ENCODE data around the gene MBTPS1.
A peak's percentile ranks its signal among the peaks of the same experiment; 100 is the strongest.

The MBTPS1 gene

DNA sequence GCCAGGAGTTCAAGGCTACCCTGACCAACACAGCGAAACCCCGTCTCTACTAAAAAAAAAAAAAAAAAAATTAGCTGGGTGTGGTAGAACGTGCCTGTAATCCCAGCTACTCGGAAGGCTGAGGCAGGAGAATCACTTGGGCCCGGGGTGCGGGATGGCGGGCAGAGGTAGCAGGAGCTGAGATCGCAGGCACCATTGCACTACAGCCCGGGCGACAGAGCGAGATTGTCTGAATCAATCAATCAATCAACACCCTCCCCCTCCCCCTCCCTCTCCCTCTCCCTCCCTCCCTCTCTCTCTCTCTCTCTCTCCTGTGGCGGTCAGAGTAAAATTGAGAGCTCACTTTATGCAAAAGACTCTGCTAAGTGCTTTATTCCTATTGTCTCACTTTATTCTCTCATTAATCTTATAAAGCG, 27.1 kb upstream of the MBTPS1 start:
- TF ChIP-seq, protein P1, sequence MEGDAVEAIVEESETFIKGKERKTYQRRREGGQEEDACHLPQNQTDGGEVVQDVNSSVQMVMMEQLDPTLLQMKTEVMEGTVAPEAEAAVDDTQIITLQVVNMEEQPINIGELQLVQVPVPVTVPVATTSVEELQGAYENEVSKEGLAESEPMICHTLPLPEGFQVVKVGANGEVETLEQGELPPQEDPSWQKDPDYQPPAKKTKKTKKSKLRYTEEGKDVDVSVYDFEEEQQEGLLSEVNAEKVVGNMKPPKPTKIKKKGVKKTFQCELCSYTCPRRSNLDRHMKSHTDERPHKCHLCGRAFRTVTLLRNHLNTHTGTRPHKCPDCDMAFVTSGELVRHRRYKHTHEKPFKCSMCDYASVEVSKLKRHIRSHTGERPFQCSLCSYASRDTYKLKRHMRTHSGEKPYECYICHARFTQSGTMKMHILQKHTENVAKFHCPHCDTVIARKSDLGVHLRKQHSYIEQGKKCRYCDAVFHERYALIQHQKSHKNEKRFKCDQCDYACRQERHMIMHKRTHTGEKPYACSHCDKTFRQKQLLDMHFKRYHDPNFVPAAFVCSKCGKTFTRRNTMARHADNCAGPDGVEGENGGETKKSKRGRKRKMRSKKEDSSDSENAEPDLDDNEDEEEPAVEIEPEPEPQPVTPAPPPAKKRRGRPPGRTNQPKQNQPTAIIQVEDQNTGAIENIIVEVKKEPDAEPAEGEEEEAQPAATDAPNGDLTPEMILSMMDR (IDR thresholded peaks at IDR 0.05; ENCODE audit: borderline replicate concordance, insufficient read depth, low read depth, low read length), result no peak
- H3K4me3 ChIP-seq (ENCODE audit: low read depth, low read length), result peak overlapping the region; percentile 79

DNA sequence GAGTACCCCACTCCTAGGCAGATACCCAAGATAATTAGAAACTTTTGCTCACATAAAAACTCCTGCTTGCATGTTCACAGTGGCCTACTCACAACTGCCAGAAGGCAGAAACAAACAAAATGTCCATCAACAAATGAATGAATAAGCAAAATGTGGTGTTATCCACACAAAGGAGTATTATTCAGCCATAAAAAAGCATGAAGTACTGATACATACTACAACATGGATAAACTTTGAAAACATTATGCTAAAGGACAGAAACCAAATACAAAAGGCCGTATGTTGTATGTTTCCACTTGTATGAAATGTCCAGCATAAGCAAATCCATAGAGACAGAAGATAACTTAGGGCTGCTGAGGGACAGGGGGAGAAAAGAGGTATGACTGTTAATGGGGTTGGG, 26.3 kb upstream of the MBTPS1 start:
- TF ChIP-seq, protein P1 (IDR thresholded peaks at IDR 0.05; ENCODE audit: borderline replicate concordance, insufficient read depth, low read depth, low read length), result no peak
- no peak overlapping the region for H3K4me3 ChIP-seq (ENCODE audit: low read depth, low read length)

DNA sequence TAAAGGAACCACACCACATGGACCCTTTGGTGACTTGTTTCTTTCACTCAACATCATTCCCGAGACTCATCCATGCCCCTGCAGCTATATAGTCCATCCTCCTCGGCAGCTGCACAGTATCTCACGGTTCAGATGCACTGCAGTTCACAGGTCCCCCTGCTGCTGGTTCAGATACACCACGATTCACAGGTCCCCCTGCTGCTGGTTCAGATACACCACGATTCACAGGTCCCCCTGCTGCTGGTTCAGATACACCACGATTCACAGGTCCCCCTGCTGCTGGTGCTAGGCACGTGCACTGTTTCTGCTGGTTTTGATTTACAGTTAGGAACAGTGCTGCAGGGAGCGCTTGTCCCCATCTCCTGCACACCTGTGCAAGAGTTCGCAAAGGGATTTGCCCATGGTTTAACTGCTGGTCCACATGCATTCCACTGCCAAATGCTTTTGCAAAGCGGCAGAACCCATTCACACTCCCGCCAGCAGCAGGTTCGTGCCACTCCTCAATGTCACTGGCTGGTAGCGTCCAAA, 24.5 kb upstream of the MBTPS1 start:
- no peak overlapping the region for H3K4me3 ChIP-seq (ENCODE audit: low read depth, low read length)
- TF ChIP-seq, protein P1 (IDR thresholded peaks at IDR 0.05; ENCODE audit: borderline replicate concordance, insufficient read depth, low read depth, low read length), result peak; percentile 45; the same call in 1 of the 2 replicates

DNA sequence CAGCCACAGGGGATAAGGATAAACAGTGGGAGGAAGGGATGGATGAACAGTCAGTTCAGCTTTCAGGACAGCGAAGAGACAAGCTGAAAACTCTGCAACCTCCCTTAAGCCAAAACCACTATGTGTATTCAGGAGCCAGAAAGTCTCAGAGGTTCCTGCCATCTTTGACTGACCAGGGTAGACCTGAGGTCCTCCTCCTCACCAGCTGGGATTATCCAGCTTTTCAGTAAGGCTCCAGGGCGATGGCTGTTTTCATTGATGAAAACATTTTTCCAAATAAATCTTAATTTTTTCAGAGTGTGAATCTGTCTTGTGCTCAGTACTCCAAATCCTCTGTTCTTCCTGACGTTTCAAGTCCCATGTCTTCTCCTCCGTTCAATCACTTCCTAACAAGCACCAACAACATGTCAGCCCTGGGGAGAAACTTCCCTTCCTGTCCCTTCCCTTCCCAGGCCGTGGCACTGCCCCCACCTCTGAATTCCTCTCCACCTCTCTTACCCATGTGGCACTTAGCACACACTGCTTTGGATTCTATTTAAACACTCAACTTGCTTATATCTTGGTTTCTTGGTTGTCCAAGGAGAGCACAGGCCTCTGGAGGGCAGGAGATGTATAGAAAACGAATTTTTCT, 23.0 kb upstream of the MBTPS1 start:
- TF ChIP-seq, protein P1 (IDR thresholded peaks at IDR 0.05; ENCODE audit: borderline replicate concordance, insufficient read depth, low read depth, low read length), result no peak
- H3K4me3 ChIP-seq (ENCODE audit: low read depth, low read length), result no peak overlapping the region

DNA sequence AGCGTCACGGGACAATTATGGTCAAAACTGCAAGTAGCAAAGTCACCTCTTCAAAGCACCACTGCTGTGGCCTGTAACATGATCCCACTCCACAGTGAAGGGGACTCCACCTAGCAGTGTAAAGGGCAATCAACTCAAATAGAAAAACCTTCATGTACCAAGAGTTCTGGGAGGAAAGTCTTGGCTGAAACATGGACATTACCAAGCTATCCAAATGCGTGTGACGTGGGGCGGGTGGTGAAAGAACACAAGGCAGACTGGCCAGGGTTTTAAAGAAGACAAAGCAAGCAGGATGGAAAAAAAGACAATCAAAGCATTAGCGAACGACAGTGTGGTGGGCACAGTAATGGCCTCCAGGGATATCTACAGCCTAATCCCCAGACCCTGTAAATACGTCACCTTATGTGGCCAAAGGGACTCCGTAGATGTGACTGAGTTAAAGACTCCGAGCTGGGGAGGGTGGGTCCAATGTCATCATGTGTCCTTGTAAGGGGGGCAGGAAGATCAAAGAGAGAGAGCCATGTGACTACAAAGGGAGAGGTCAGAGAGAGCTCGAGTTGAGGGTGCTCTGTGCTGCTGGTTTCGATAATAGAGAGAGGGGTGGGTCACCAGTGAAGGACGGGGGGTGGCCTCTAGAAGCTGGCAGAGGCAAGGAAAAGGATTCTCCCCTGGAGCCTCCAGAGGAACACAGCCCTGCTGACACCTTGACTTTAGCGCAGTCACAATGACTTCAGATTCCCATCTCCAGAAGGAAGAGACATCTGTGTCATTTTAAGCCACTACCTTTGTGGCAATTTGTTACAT, 22.3 kb upstream of the MBTPS1 start:
- TF ChIP-seq, protein P1 (IDR thresholded peaks at IDR 0.05; ENCODE audit: borderline replicate concordance, insufficient read depth, low read depth, low read length), result no peak
- no peak overlapping the region for H3K4me3 ChIP-seq (ENCODE audit: low read depth, low read length)

DNA sequence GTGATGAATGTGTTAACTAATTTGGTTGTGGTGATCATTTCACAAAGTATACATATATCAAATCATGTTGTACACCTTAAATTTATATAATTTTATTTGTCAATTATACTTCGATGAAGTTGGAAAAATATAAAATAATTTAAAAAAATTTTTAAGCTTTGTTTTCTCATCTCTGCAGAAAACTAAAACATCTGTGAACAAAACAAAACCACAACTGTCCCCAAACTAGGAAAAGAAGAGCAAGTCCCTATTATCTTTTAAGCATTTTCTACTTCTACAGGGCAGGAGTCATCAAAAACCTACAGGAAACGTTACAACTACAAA, 21.7 kb upstream of the MBTPS1 start:
- no peak overlapping the region for H3K4me3 ChIP-seq (ENCODE audit: low read depth, low read length)
- TF ChIP-seq, protein P1 (IDR thresholded peaks at IDR 0.05; ENCODE audit: borderline replicate concordance, insufficient read depth, low read depth, low read length), result no peak

All from GM12875 (cell line).